ENCODE data around the gene CCL24. TPM values are rescaled to one million over a fixed set of nuclear protein-coding genes. Genes with fewer than 3 reads are reported as not detected.
A peak's percentile ranks its signal among the peaks of the same experiment; 100 is the strongest.

The CCL24 gene
- total RNA-seq, 1 experiment from 2014 or later = not detected

DNA sequence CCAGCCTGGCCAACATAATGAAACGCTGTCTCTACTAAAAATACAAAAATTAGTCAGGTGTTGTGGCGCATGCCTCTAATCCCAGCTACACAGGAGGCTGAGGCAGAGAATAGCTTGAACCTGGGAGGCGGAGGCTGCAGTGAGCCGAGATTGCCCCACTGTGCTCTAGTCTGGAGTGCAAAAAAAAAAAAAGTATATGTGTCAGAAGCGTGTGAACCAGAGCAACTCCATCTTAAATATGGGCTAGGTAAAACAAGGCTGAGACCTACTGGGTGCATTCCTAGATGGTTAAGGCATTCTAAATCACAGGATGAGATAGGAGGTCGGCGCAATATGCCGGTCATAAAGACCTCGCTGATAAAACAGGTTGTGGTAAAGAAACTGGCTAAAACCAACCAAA, 6.2 kb downstream of the CCL24 start:
- Mint-ChIP-seq H3K4me3 (no peak overlapping the region), H3K4me1 (no peaks in the 10 kb centered on the region), H3K27ac (no peak overlapping the region), H3K36me3 (peaks cover 16% of the 10 kb centered on the region), H3K9me3 (peaks cover 19% of the 10 kb centered on the region), H3K27me3 (ENCODE audit: low read depth) (peaks cover 12% of the 10 kb centered on the region)
- ChIA-PET CTCF (interaction anchor here (1.1 kb wide), 1 partner anchor 45 kb away, joined by 4 read pairs; no protein-coding TSS in a partner anchor), POLR2A (no interaction called here)
- ATAC-seq = no peak
- DNase-seq (ENCODE audit: low spot score) = no peak
- TF ChIP-seq RORB (CRISPR knock-in tag; IDR thresholded peaks at IDR 0.05) (no peak), CREM (CRISPR knock-in tag; IDR thresholded peaks at IDR 0.05) (no peak), GRHL2 (CRISPR knock-in tag; IDR thresholded peaks at IDR 0.05; ENCODE audit: insufficient replicate concordance, severe bottlenecking) (no peak), GABPB1 (CRISPR knock-in tag; IDR thresholded peaks at IDR 0.05) (no peak), TCF7 (CRISPR knock-in tag; IDR thresholded peaks at IDR 0.05; ENCODE audit: low read depth) (no peak), ETV6 (CRISPR knock-in tag; IDR thresholded peaks at IDR 0.05) (no peak), RELA (CRISPR knock-in tag; IDR thresholded peaks at IDR 0.05; ENCODE audit: borderline replicate concordance) (no peak), FOXJ3 (CRISPR knock-in tag; IDR thresholded peaks at IDR 0.05; ENCODE audit: borderline replicate concordance) (no peak)
- TF ChIP-seq, protein P1, sequence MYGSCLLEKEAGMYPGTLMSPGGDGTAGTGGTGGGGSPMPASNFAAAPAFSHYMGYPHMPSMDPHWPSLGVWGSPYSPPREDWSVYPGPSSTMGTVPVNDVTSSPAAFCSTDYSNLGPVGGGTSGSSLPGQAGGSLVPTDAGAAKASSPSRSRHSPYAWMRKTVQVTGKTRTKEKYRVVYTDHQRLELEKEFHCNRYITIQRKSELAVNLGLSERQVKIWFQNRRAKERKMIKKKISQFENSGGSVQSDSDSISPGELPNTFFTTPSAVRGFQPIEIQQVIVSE (CRISPR knock-in tag; IDR thresholded peaks at IDR 0.05; ENCODE audit: borderline replicate concordance) = no peak
- TF ChIP-seq, protein P2, sequence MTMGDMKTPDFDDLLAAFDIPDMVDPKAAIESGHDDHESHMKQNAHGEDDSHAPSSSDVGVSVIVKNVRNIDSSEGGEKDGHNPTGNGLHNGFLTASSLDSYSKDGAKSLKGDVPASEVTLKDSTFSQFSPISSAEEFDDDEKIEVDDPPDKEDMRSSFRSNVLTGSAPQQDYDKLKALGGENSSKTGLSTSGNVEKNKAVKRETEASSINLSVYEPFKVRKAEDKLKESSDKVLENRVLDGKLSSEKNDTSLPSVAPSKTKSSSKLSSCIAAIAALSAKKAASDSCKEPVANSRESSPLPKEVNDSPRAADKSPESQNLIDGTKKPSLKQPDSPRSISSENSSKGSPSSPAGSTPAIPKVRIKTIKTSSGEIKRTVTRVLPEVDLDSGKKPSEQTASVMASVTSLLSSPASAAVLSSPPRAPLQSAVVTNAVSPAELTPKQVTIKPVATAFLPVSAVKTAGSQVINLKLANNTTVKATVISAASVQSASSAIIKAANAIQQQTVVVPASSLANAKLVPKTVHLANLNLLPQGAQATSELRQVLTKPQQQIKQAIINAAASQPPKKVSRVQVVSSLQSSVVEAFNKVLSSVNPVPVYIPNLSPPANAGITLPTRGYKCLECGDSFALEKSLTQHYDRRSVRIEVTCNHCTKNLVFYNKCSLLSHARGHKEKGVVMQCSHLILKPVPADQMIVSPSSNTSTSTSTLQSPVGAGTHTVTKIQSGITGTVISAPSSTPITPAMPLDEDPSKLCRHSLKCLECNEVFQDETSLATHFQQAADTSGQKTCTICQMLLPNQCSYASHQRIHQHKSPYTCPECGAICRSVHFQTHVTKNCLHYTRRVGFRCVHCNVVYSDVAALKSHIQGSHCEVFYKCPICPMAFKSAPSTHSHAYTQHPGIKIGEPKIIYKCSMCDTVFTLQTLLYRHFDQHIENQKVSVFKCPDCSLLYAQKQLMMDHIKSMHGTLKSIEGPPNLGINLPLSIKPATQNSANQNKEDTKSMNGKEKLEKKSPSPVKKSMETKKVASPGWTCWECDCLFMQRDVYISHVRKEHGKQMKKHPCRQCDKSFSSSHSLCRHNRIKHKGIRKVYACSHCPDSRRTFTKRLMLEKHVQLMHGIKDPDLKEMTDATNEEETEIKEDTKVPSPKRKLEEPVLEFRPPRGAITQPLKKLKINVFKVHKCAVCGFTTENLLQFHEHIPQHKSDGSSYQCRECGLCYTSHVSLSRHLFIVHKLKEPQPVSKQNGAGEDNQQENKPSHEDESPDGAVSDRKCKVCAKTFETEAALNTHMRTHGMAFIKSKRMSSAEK (CRISPR knock-in tag; IDR thresholded peaks at IDR 0.05; ENCODE audit: borderline replicate concordance) = no peak
- TF ChIP-seq, protein P3, sequence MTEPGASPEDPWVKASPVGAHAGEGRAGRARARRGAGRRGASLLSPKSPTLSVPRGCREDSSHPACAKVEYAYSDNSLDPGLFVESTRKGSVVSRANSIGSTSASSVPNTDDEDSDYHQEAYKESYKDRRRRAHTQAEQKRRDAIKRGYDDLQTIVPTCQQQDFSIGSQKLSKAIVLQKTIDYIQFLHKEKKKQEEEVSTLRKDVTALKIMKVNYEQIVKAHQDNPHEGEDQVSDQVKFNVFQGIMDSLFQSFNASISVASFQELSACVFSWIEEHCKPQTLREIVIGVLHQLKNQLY (CRISPR knock-in tag; IDR thresholded peaks at IDR 0.05) = no peak

DNA sequence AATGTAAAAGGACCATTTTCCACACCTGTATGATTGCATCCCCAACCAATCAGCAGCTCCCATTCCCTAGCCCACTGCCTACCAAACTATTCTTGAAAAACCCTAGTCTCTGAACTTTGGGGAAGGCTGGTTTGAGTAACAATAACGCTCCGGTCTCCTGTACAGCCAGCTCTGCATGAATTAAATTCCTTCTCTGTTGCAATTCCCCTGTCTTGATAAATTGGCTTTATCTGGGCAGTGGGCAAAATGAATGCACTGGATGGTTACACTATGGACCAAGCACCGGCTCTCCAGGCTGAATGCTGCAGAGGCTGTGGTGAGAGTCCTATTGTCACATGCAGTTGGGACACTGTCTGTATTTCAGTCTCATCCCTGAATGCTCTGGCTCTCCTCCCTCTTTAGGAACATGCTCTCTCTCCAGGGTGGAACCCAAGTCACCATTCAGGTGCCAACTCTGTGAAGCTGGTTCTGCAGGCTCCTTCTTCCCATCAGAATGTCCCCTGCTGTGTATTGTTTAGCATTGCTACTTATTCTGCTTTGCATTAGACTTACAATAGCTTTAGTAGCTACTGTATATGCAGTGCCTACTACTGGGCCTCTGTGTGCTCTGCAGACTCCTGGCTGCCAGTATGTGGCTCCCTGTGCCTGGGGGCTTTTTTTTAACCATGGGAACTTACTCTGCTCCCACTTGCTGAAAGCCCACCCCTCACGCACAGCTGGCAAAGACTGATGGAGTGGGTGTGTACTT, 6.9 kb downstream of the CCL24 start:
- DNase-seq (ENCODE audit: low spot score) = no peak
- peaks cover 19% of the 10 kb centered on the region for H3K9me3 Mint-ChIP-seq
- H3K36me3 Mint-ChIP-seq = peaks cover 16% of the 10 kb centered on the region
- TF ChIP-seq ZNF396 (CRISPR knock-in tag; IDR thresholded peaks at IDR 0.05; ENCODE audit: borderline replicate concordance) (no peak), FOXJ3 (CRISPR knock-in tag; IDR thresholded peaks at IDR 0.05; ENCODE audit: borderline replicate concordance) (no peak), NR3C1 (CRISPR knock-in tag; conservative IDR thresholded peaks at IDR 0.05; ENCODE audit: low read depth) (no peak)
- no peak overlapping the region for H3K27ac Mint-ChIP-seq
- ChIA-PET CTCF (interaction anchor here (1.1 kb wide), 1 partner anchor 44 kb away, joined by 4 read pairs; no protein-coding TSS in a partner anchor), POLR2A (no interaction called here)
- no peaks in the 10 kb centered on the region for H3K4me1 Mint-ChIP-seq
- peaks cover 12% of the 10 kb centered on the region for H3K27me3 Mint-ChIP-seq (ENCODE audit: low read depth)
- H3K4me3 Mint-ChIP-seq = no peak overlapping the region
- peak; percentile 43 for ATAC-seq

DNA sequence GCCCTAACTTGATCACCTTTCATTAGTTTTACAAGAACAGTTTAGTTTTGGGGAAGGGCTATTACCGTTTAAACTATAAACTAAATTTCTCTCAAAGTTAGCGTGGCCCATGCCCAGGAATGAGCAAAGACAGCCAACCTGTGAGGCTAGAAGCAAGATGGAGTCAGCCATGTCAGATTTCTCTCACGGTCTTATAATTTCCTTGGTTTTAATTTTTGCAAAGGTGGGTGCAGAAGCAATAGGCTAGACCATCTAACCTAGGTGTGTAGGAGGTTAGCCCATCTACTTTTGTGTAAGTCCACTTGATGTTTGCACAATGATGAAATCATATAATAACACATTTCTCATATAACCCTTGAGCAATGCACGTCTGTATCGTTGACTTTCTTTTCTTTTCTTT, 8.9 kb downstream of the CCL24 start:
- peaks cover 16% of the 10 kb centered on the region for H3K36me3 Mint-ChIP-seq
- no peak overlapping the region for H3K27ac Mint-ChIP-seq

More for the DNA sequence above, 8.9 kb downstream of the CCL24 start:
- peaks cover 19% of the 10 kb centered on the region for H3K9me3 Mint-ChIP-seq
- POLR2A ChIA-PET = no interaction called here
- ATAC-seq = no peak
- no peaks in the 10 kb centered on the region for H3K4me1 Mint-ChIP-seq
- TF ChIP-seq, protein P4, sequence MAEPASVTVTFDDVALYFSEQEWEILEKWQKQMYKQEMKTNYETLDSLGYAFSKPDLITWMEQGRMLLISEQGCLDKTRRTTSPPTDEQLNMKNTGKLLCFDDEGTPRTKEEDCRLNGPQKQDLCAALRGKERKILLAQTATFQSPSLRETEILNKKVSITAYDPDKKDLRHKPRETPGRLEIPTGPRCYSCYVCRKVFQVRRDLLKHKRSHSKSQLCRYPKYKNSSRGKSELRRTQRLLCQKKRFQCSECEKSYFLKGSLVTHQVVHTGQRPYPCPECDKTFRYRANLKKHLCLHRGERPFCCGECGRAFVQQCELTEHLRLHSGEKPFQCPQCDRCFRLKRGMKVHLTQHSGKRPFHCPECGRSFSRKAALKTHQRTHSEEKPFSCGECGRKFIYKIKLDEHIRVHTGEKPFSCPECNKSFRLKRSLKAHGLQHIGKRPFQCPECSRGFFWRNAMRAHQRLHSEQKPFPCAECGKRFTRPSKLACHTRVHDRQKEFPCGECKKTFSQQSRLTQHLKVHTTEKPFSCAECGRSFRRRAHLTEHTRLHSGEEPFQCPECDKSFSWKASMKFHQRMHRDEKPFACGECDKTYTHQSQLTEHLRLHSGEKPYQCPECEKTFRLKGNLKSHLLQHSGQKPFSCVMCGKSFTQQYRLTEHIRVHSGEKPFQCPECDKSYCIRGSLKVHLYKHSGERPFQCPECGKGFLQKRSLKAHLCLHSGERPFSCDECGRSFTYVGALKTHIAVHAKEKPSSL (CRISPR knock-in tag; conservative IDR thresholded peaks at IDR 0.05) = no peak
- TF ChIP-seq GABPB1 (CRISPR knock-in tag; IDR thresholded peaks at IDR 0.05) = no peak
- no peak for TF ChIP-seq RELA (CRISPR knock-in tag; IDR thresholded peaks at IDR 0.05; ENCODE audit: borderline replicate concordance)
- no peak for TF ChIP-seq SP1 (CRISPR knock-in tag; conservative IDR thresholded peaks at IDR 0.05)
- TF ChIP-seq, protein P5, sequence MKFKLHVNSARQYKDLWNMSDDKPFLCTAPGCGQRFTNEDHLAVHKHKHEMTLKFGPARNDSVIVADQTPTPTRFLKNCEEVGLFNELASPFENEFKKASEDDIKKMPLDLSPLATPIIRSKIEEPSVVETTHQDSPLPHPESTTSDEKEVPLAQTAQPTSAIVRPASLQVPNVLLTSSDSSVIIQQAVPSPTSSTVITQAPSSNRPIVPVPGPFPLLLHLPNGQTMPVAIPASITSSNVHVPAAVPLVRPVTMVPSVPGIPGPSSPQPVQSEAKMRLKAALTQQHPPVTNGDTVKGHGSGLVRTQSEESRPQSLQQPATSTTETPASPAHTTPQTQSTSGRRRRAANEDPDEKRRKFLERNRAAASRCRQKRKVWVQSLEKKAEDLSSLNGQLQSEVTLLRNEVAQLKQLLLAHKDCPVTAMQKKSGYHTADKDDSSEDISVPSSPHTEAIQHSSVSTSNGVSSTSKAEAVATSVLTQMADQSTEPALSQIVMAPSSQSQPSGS (CRISPR knock-in tag; IDR thresholded peaks at IDR 0.05; ENCODE audit: borderline replicate concordance, low read depth) = no peak
- no peak for TF ChIP-seq ZNF396 (CRISPR knock-in tag; IDR thresholded peaks at IDR 0.05; ENCODE audit: borderline replicate concordance)
- TF ChIP-seq, protein P6, sequence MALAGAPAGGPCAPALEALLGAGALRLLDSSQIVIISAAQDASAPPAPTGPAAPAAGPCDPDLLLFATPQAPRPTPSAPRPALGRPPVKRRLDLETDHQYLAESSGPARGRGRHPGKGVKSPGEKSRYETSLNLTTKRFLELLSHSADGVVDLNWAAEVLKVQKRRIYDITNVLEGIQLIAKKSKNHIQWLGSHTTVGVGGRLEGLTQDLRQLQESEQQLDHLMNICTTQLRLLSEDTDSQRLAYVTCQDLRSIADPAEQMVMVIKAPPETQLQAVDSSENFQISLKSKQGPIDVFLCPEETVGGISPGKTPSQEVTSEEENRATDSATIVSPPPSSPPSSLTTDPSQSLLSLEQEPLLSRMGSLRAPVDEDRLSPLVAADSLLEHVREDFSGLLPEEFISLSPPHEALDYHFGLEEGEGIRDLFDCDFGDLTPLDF (CRISPR knock-in tag; IDR thresholded peaks at IDR 0.05) = no peak
- TF ChIP-seq ZBTB21 (CRISPR knock-in tag; IDR thresholded peaks at IDR 0.05; ENCODE audit: borderline replicate concordance) = no peak
- TF ChIP-seq, protein P7, sequence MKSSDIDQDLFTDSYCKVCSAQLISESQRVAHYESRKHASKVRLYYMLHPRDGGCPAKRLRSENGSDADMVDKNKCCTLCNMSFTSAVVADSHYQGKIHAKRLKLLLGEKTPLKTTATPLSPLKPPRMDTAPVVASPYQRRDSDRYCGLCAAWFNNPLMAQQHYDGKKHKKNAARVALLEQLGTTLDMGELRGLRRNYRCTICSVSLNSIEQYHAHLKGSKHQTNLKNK (CRISPR knock-in tag; IDR thresholded peaks at IDR 0.05) = no peak
- peaks cover 12% of the 10 kb centered on the region for H3K27me3 Mint-ChIP-seq (ENCODE audit: low read depth)
- no peak for DNase-seq (ENCODE audit: low spot score)
- CTCF ChIA-PET = no interaction called here
- no peak overlapping the region for H3K4me3 Mint-ChIP-seq
